ENCODE data around the gene ZNF107.

- TF ChIP-seq, protein P1, sequence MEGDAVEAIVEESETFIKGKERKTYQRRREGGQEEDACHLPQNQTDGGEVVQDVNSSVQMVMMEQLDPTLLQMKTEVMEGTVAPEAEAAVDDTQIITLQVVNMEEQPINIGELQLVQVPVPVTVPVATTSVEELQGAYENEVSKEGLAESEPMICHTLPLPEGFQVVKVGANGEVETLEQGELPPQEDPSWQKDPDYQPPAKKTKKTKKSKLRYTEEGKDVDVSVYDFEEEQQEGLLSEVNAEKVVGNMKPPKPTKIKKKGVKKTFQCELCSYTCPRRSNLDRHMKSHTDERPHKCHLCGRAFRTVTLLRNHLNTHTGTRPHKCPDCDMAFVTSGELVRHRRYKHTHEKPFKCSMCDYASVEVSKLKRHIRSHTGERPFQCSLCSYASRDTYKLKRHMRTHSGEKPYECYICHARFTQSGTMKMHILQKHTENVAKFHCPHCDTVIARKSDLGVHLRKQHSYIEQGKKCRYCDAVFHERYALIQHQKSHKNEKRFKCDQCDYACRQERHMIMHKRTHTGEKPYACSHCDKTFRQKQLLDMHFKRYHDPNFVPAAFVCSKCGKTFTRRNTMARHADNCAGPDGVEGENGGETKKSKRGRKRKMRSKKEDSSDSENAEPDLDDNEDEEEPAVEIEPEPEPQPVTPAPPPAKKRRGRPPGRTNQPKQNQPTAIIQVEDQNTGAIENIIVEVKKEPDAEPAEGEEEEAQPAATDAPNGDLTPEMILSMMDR (IDR thresholded peaks at IDR 0.05; ENCODE audit: low read depth, low read length, poor library complexity, severe bottlenecking): no peak
- TF ChIP-seq EZH2phosphoT487 (IDR thresholded peaks at IDR 0.05; ENCODE audit: borderline replicate concordance, low read length): no peak
These were observed 39.9 kb upstream of the ZNF107 start for GRCh38 chr7:64626083-64626469.

Data from DOHH2 (cell line).